ENCODE measurements around the gene TXNDC11. TPM values are rescaled to one million over a fixed set of nuclear protein-coding genes. Genes with fewer than 3 reads are reported as not detected.

TXNDC11 gene
- total and polyA plus RNA-seq, 7 experiments from 2014 or later, result 36.7 to 80.5 (median 55.1) TPM

DNA sequence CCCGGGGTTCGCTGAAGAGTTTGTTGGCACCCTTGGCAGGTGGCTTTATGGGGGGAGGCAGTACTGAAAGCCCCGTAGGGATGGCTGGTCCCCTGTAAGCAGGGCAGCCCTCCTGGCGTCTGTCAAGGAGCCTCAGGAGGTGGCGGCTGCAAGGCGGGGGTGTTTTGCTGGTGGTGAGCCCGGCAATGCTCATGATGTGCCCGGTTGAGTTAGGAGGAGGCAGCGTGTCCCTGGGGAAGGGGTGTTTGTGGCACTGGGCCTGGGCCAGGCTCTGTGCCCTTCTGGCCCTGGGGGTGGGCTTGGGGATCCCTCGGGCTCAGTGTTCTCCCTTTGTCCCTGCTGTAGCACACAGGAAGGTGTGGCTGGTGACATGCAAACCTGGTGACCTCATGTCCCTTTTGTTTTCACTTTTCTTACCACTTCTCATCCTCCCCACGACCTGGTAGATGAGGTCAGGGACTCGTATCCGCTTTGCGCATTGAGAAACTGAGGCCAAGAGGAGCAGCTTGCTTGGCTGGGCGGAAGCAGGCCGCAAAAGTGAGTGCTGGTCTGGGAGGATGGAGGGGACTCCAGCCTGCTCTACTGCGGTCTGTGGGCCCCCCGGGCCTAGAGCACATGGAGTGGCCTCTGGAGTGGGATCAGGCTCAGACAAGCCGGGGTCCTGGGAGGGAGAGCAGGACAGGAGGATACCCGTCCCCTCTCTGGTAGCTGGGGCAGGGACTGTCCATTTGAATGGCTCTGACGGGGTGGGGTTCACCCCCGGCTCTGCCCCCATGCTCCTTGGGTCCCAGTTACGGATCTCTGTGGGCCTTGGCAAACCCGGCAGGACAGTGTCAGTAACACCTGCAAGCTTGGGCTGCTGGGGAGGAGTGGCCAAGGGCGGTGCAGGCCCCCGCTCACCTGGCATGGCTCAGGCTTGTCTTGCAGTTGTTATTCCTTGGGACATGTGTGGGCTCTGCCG lies 72.2 kb downstream of the TXNDC11 start:
- CTCF ChIA-PET, result interaction anchor here (1.3 kb wide), 1 partner anchor 9 kb away, joined by 4 read pairs; no protein-coding TSS in a partner anchor
- peak overlapping the region; percentile 77 for H3K4me3 ChIP-seq (ENCODE audit: low read length)
- peaks cover 58 to 83% (median 67%) of the 10 kb centered on the region in 7 donors for H3K4me1 Mint-ChIP-seq
- DNase-seq (peak in 7 of 9 donors; percentile 34 to 60 (median 49)), ATAC-seq (peak; percentile 19)
- H3K27ac ChIP-seq (ENCODE audit: low read depth, low read length), result peak overlapping the region; percentile 65
- no peaks in the 10 kb centered on the region for H3K9me3 Mint-ChIP-seq
- peaks cover 0 to 17% (median 0%) of the 10 kb centered on the region in 3 experiments for H3K36me3 ChIP-seq (ENCODE audit: control insufficient read depth in 2 of 3, insufficient read depth in 3 of 3, low read length in 3 of 3)
- H3K9me3 ChIP-seq (ENCODE audit: control insufficient read depth in 2 of 3, low read length in 3 of 3), result no peaks in the 10 kb centered on the region
- H3K36me3 Mint-ChIP-seq, result peaks cover 0 to 3% (median 0%) of the 10 kb centered on the region in 5 donors
- H3K27ac Mint-ChIP-seq, result peak overlapping the region; percentile 85 to 98 (median 96)
- H3K4me1 ChIP-seq (ENCODE audit: control insufficient read depth in 2 of 2, insufficient read depth in 2 of 2, low read length in 2 of 2), result peaks cover 30 to 63% of the 10 kb centered on the region in 2 donors
- POLR2A ChIA-PET, result interaction anchor here (0.5 to 1.9 kb wide), 8 partner anchors 7 to 138 kb away, joined by 3 to 10 read pairs (median 4); no protein-coding TSS in a partner anchor
- H3K27me3 Mint-ChIP-seq, result no peaks in the 10 kb centered on the region
- peak overlapping the region; percentile 88 to 96 (median 91) for H3K4me3 Mint-ChIP-seq
- intact Hi-C loops (cut with micrococcal nuclease), result no loop called here
- no peaks in the 10 kb centered on the region for H3K27me3 ChIP-seq (ENCODE audit: control insufficient read depth in 2 of 2, insufficient read depth in 2 of 2, low read length in 2 of 2)

DNA sequence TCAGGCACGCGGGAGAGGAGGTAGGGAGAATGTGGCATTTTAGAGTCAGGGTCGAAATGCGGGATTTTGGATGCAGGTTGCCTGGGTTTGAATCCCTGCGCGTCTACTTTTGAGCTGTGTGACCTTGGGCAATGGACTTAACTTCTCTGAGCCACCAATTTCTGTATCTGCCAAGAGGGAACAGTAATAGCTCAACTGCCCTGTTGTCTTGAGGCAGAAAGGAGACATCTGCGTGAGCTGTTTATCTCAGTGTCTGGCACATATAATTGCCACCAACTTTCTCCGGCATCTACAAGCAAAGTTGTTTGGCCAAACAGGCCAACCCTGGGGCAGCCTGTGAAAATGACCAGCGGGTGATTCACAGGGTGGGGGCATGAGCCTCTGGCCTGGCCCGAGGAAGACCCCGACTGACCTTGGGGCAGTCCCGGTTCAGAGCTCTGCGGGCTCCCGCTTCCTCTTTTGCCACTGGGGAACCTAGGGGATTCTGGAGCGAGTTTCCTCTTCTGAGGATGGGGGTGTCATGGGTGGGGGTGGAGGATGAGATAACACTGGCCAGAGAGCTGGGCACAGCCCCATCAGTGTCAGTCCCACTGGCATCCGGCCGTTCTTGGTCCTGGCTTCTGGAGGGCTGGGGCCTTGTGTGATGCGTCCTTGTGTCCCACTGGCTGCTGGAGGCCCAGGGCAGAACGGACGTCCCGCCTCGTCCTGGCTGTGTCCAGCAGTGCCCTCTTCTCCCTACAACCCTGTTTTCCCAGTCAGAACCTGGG lies 73.1 kb downstream of the TXNDC11 start:
- CTCF ChIA-PET, result interaction anchor here (0.5 to 1.4 kb wide), 4 partner anchors 9 to 39 kb away, joined by 3 to 6 read pairs (median 4); no protein-coding TSS in a partner anchor
- Histone ChIP-seq H3K36me3 (ENCODE audit: control insufficient read depth in 2 of 3, insufficient read depth in 3 of 3, low read length in 3 of 3) (peaks cover 0 to 11% (median 0%) of the 10 kb centered on the region in 3 experiments), H3K27ac (ENCODE audit: low read depth, low read length) (peak overlapping the region; percentile 65), H3K9me3 (ENCODE audit: control insufficient read depth in 2 of 3, low read length in 3 of 3) (no peaks in the 10 kb centered on the region), H3K4me1 (ENCODE audit: control insufficient read depth in 2 of 2, insufficient read depth in 2 of 2, low read length in 2 of 2) (peaks cover 36 to 71% of the 10 kb centered on the region in 2 donors), H3K27me3 (ENCODE audit: control insufficient read depth in 2 of 2, insufficient read depth in 2 of 2, low read length in 2 of 2) (no peaks in the 10 kb centered on the region), H3K4me3 (ENCODE audit: low read length) (peak overlapping the region; percentile 77)
- H3K27me3 Mint-ChIP-seq, result no peaks in the 10 kb centered on the region
- POLR2A ChIA-PET, result interaction anchor here (0.7 to 1.9 kb wide), 15 partner anchors 8 to 138 kb away, joined by 3 to 10 read pairs (median 4); partner anchors contain the start of gene TXNDC11
- ATAC-seq, result peak; percentile 39
- no peaks in the 10 kb centered on the region for H3K9me3 Mint-ChIP-seq
- DNase-seq, result peak in 1 of 9 donors; percentile 38
- peak overlapping the region; percentile 85 to 98 (median 96) for H3K27ac Mint-ChIP-seq
- peaks cover 52 to 84% (median 71%) of the 10 kb centered on the region in 7 donors for H3K4me1 Mint-ChIP-seq
- intact Hi-C loops (cut with micrococcal nuclease), result loop anchor here (2.0 to 5.0 kb wide), 5 partner anchors 13 to 412 kb away; partner anchors contain the start of genes ZC3H7A (in 2 of the 2), GSPT1 (in 1 of the 2) and SOCS1 (in 1 of the 2)
- peak overlapping the region; percentile 88 to 96 (median 91) for H3K4me3 Mint-ChIP-seq
- no peaks in the 10 kb centered on the region for H3K36me3 Mint-ChIP-seq

DNA sequence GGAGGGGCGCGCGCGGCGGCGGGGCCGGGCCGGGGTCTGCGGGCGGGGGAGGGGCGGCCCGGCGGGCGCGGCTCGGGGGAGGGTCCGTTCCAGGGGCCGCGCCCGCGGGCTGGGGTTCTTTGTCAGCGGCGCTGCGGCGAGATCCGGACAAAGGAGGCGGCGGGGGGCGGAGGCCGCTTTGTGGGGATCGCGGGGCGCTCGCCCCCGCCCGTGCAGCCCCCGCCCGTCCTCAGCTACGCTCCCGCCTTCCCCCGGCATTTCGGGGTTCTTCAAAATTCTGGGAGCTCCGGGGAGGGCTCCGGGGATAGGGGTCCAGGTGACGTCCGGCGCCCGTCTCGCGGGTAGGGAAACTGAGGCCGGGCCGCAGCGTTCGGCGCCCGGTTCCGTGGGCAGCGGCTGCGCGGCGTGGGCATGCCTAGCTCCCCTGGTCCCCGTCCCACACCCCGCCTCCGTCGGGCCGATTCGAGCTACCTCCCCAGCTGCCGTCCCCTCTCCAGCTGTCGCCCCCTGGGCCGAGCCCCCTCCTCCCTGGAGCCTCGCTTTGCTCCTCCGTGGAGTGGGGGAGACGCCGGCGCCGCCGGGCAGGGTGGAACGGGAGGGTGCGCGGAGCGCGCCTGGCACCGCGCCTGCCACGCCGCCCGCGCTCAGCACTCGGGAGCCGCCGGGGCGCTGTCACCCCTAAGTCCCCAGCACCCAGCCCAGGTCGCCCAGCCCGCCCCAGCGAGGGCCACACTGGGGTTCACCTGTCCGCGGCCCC lies 73.9 kb downstream of the TXNDC11 start:
- H3K27ac ChIP-seq (ENCODE audit: low read depth, low read length), result peak overlapping the region; percentile 65
- peaks cover 0 to 4% (median 0%) of the 10 kb centered on the region in 3 experiments for H3K36me3 ChIP-seq (ENCODE audit: control insufficient read depth in 2 of 3, insufficient read depth in 3 of 3, low read length in 3 of 3)
- H3K4me1 Mint-ChIP-seq, result peaks cover 57 to 86% (median 73%) of the 10 kb centered on the region in 7 donors
- CTCF ChIA-PET, result interaction anchor here (0.5 to 1.4 kb wide), 4 partner anchors 10 to 40 kb away, joined by 3 to 6 read pairs (median 4); no protein-coding TSS in a partner anchor
- peaks cover 38 to 78% of the 10 kb centered on the region in 2 donors for H3K4me1 ChIP-seq (ENCODE audit: control insufficient read depth in 2 of 2, insufficient read depth in 2 of 2, low read length in 2 of 2)
- ATAC-seq, result no peak
- peak overlapping the region in 8 of 9 donors; percentile 85 to 98 (median 96) for H3K27ac Mint-ChIP-seq
- H3K4me3 ChIP-seq (ENCODE audit: low read length), result peak overlapping the region; percentile 77
- no peaks in the 10 kb centered on the region for H3K36me3 Mint-ChIP-seq
- no peaks in the 10 kb centered on the region for H3K27me3 Mint-ChIP-seq
- peak in 5 of 9 donors; percentile 33 to 51 (median 42) for DNase-seq
- POLR2A ChIA-PET, result interaction anchor here (0.7 to 1.9 kb wide), 16 partner anchors 9 to 137 kb away, joined by 3 to 10 read pairs (median 4); partner anchors contain the start of gene TXNDC11
- intact Hi-C loops (cut with micrococcal nuclease), result loop anchor here (1.0 to 5.0 kb wide), 8 partner anchors 14 to 412 kb away; partner anchors contain the start of genes TXNDC11 (in 2 of the 2), ZC3H7A (in 2 of the 2), GSPT1 (in 1 of the 2) and LITAF (in 1 of the 2)
- H3K9me3 Mint-ChIP-seq, result no peaks in the 10 kb centered on the region
- no peaks in the 10 kb centered on the region for H3K9me3 ChIP-seq (ENCODE audit: control insufficient read depth in 2 of 3, low read length in 3 of 3)
- H3K27me3 ChIP-seq (ENCODE audit: control insufficient read depth in 2 of 2, insufficient read depth in 2 of 2, low read length in 2 of 2), result no peaks in the 10 kb centered on the region
- peak overlapping the region; percentile 88 to 96 (median 91) for H3K4me3 Mint-ChIP-seq

DNA sequence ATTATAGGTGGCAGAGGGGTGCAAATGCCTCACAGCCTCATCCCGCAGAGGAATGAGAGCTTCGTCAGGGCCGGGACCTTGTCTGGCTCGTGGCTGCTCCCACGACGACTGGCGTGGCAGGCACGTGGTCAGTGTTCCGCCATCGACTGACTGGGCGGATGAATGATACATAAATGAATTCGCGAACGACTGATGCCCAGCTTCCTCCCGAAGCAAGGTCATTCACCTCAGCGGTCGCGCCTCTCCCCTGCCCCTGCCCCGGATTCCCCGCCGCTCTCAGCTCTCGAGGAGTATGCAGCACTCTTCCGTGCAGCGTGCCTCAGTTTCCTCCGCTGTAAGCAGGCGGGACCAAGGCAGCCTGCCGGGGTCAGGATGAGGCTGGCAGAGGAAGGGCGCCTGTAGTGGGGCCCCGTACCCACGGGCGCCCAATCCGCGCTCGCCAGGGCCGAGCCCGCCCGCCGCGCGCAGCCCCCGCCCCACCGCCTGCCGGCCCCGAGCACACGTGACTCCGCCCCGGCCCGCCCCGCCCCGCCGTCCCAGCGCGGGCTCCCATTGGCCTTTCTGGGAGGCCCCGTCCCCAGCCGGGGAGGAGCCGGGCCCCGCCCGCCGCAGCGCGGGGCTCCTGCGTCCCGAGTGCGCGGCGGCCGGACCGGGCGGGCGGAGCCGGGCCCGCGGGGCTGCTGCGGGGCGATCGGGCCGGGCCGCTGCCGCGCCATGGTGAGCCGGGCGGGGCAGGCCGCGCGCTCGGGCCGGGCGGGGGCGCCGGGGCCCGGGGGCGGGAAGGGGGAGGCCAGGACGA lies 74.6 kb downstream of the TXNDC11 start, which contains the start of gene SNN:
SNN (plus strand) TSS at position 632 of the 799 bp plus-strand sequence. CDS start 7,605 bp downstream, outside the sequence.
- no peaks in the 10 kb centered on the region for H3K9me3 Mint-ChIP-seq
- intact Hi-C loops (cut with micrococcal nuclease), result loop anchor here (1.0 to 5.0 kb wide), 8 partner anchors 15 to 411 kb away; partner anchors contain the start of genes TXNDC11 (in 2 of the 2), ZC3H7A (in 2 of the 2), GSPT1 (in 1 of the 2) and LITAF (in 1 of the 2)
- POLR2A ChIA-PET, result interaction anchor here (1.0 to 2.0 kb wide), 8 partner anchors 15 to 412 kb away, joined by 3 to 10 read pairs (median 6); partner anchors contain the start of genes LITAF, SOCS1 and TXNDC11

More for the DNA sequence above, 74.6 kb downstream of the TXNDC11 start, which contains the start of gene SNN:
- H3K27ac ChIP-seq (ENCODE audit: low read depth, low read length), result peak within 1 kb of the TSS; percentile 85
- H3K36me3 ChIP-seq (ENCODE audit: control insufficient read depth in 2 of 3, insufficient read depth in 3 of 3, low read length in 3 of 3), result peaks cover 0 to 4% (median 0%) of the 10 kb centered on the region in 3 experiments
- Mint-ChIP-seq H3K36me3 (no peaks in the 10 kb centered on the region), H3K27me3 (no peaks in the 10 kb centered on the region), H3K4me1 (peaks cover 53 to 87% (median 71%) of the 10 kb centered on the region in 7 donors), H3K27ac (peak within 1 kb of the TSS; percentile 85 to 98 (median 96)), H3K4me3 (peak within 1 kb of the TSS; percentile 88 to 96 (median 91))
- peak; percentile 76 to 91 (median 83) for DNase-seq
- CTCF ChIA-PET, result interaction anchor here (1.4 kb wide), 1 partner anchor 25 kb away, joined by 6 read pairs; no protein-coding TSS in a partner anchor
- no peaks in the 10 kb centered on the region for H3K27me3 ChIP-seq (ENCODE audit: control insufficient read depth in 2 of 2, insufficient read depth in 2 of 2, low read length in 2 of 2)
- H3K4me1 ChIP-seq (ENCODE audit: control insufficient read depth in 2 of 2, insufficient read depth in 2 of 2, low read length in 2 of 2), result peaks cover 36 to 80% of the 10 kb centered on the region in 2 donors
- peak within 1 kb of the TSS; percentile 77 for H3K4me3 ChIP-seq (ENCODE audit: low read length)
- ATAC-seq, result peak; percentile 89
- H3K9me3 ChIP-seq (ENCODE audit: control insufficient read depth in 2 of 3, low read length in 3 of 3), result no peaks in the 10 kb centered on the region

All from naive thymus-derived CD4-positive, alpha-beta T cell (primary cell).